Gastroesophageal sphincter (tissue), 2 donors: ENCODE results near the gene KPNA2.

Source experiments
- EP300 ChIP-seq: sonication (generic); formaldehyde crosslinking; IDR thresholded peaks from one replicate; pipeline ENCODE4 v1.6.1; 2017; ENCODE audit warnings: antibody characterized with exemption, mild to moderate bottlenecking
- POLR2A ChIP-seq, 2 donors: fragments of 450-650 bp; IDR thresholded peaks; one replicate each; pipeline ENCODE4 v1.6.1; 2017; ENCODE audit warnings: antibody characterized with exemption in 2 of 2, mild to moderate bottlenecking in 2 of 2, moderate library complexity in 1 of 2

DNA sequence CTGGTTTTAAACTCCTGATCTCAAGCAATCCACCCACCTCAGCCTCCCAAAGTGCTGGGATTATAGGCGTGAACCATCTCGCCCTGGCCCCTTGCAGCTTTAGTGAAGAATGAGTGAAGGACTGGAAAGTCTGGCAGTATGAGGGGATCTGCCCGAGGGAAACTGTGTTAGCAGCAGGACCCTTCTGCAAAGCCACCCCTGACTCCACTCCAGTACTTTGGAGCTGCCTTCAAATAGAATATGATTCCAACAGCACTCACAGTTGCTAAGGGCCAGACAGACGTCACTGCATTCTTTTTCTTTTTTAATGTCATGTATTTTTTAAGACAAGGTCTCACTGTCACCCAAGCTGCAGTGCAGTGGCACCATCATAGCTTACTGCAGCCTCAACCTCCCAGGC is 52.3 kb downstream of the KPNA2 start:
- TF ChIP-seq EP300 (no peak), POLR2A (IDR thresholded peaks at IDR 0.05) (no peak)
